Measurements from ENCODE around the gene GLP2R.
A peak's percentile ranks its signal among the peaks of the same experiment; 100 is the strongest.

GLP2R gene

GRCh38 chr17:9814337-9814945 is 11.3 kb upstream of the GLP2R start:
- DNase-seq, result no peak

- no peak for DNase-seq
Measured at GRCh38 chr17:9816472-9816871, 9.3 kb upstream of the GLP2R start.

- no peak for DNase-seq
Measured at GRCh38 chr17:9817086-9817485, 8.6 kb upstream of the GLP2R start.

GRCh38 chr17:9818760-9819159 is 7.0 kb upstream of the GLP2R start:
- no peak for DNase-seq

GRCh38 chr17:9820448-9820847 is 5.3 kb upstream of the GLP2R start:
- DNase-seq, result no peak

- DNase-seq, result no peak
Measured at GRCh38 chr17:9821921-9822320, 3.8 kb upstream of the GLP2R start, which contains the start of gene GSG1L2. Gene GSG1L2, minus strand, starts transcription at chr17:9822079. Its CDS starts 8 bp downstream, at chr17:9822071.

GRCh38 chr17:9824094-9824493 is 1.6 kb upstream of the GLP2R start:
- no peak for DNase-seq

- DNase-seq, result no peak
Measured at GRCh38 chr17:9824797-9825338, 856 bp upstream of the GLP2R start.

- DNase-seq, result no peak
Measured at GRCh38 chr17:9828296-9829295, 2.9 kb downstream of the GLP2R start.

GRCh38 chr17:9829343-9829742 is 3.6 kb downstream of the GLP2R start:
- DNase-seq, result no peak

GRCh38 chr17:9830711-9831110 is 5.0 kb downstream of the GLP2R start:
- no peak for DNase-seq

- no peak for DNase-seq
Measured at GRCh38 chr17:9833922-9834321, 8.2 kb downstream of the GLP2R start.

- no peak for DNase-seq
Measured at GRCh38 chr17:9837551-9838471, 12.1 kb downstream of the GLP2R start.

- DNase-seq, result no peak
Measured at GRCh38 chr17:9839433-9839832, 13.7 kb downstream of the GLP2R start.

- DNase-seq, result peak in 1 of 2 experiments; percentile 7
Measured at GRCh38 chr17:9842057-9842758, 16.5 kb downstream of the GLP2R start.

- no peak for DNase-seq
Measured at GRCh38 chr17:9843152-9844010, 17.7 kb downstream of the GLP2R start.

- no peak for DNase-seq
Measured at GRCh38 chr17:9844153-9844552, 18.4 kb downstream of the GLP2R start.

GRCh38 chr17:9845306-9845705 is 19.6 kb downstream of the GLP2R start:
- no peak for DNase-seq

- DNase-seq, result no peak
Measured at GRCh38 chr17:9850151-9850550, 24.4 kb downstream of the GLP2R start.

GRCh38 chr17:9854255-9854654 is 28.5 kb downstream of the GLP2R start:
- no peak for DNase-seq

GRCh38 chr17:9855036-9855435 is 29.3 kb downstream of the GLP2R start:
- DNase-seq, result no peak
